ENCODE data around the gene RAX2.
"Not testable (repeated sequence)": the region's sequence is repeated elsewhere in the genome, so short reads cannot be mapped to it uniquely, and the experiment has no call there.

RAX2 gene

DNA sequence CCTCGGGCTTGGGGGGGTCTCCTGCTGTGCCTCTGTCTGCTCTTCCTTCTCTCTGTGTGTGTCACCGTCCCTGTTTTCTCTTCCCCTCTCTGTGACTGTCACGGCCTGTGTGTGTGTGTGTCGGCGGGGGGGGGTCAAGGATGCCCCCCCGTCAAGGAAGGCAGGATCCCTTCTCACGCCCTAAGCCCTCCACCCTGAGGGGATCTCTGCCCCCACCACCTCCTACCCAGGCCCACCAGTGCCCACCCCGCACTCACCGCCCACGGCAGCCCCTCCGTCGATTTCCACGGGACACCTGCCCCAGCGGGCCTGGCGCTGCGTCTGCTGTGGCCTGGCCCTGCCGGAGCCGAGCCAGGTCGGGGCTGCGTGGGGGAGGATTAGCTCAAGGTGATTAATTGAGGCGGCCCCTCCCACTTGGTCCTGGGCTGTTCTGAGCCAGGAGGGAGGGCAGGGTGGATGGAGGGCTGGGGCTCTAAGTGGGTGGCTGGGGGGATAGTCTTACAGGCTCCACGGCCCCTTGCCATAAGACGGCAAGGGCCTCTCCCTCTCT, at the start of gene RAX2:
RAX2 (minus strand) TSS at position 323 of the 550 bp plus-strand sequence. CDS start 486 bp downstream, outside the sequence.
- peaks cover 18% of the 10 kb centered on the region for H3K36me3 Mint-ChIP-seq (ENCODE audit: low read depth)
- no peak within 1 kb of the TSS for H3K27ac Mint-ChIP-seq
- H3K4me3 Mint-ChIP-seq: no peak within 1 kb of the TSS
- no peaks in the 10 kb centered on the region for H3K27me3 Mint-ChIP-seq
- H3K9me3 Mint-ChIP-seq: no peaks in the 10 kb centered on the region
- no peaks in the 10 kb centered on the region for H3K4me1 Mint-ChIP-seq (ENCODE audit: low read depth)
- no peak for DNase-seq

- H3K27ac Mint-ChIP-seq: no peak overlapping the region
- H3K4me3 Mint-ChIP-seq: no peak overlapping the region
- H3K27me3 Mint-ChIP-seq: no peaks in the 10 kb centered on the region
- no peaks in the 10 kb centered on the region for H3K9me3 Mint-ChIP-seq
- H3K36me3 Mint-ChIP-seq (ENCODE audit: low read depth): no peaks in the 10 kb centered on the region
- H3K4me1 Mint-ChIP-seq (ENCODE audit: low read depth): peaks cover 31% of the 10 kb centered on the region
- no peak for DNase-seq
Observed at GRCh38 chr19:3821156-3821555, 49.1 kb upstream of the RAX2 start.

DNA sequence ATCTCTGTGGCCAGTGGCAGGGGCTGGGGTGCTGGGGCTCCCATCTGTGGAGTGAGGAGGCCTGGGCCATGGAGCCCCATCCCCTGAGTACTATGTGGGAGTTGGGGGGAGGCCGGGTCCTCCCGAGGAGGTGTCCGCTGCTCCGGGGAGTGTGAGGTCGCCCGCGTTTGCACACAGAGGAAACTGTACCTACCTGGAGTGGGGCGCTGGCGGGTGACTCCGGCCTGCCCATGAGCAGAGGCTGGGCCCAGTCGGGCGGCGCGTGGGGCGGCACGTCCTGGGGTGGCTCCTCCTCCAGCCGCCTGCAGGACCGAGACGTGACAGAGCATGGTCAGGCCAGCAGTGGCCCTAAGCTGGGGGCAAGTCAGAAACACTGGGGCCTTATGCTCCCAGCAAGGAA, 48.0 kb upstream of the RAX2 start:
- H3K9me3 Mint-ChIP-seq: no peaks in the 10 kb centered on the region

GRCh38 chr19:3818918-3819317, 46.9 kb upstream of the RAX2 start:
- H3K36me3 Mint-ChIP-seq (ENCODE audit: low read depth): no peaks in the 10 kb centered on the region
- peaks cover 41% of the 10 kb centered on the region for H3K4me1 Mint-ChIP-seq (ENCODE audit: low read depth)
- DNase-seq: no peak
- no peaks in the 10 kb centered on the region for H3K9me3 Mint-ChIP-seq
- peak overlapping the region; percentile 8 for H3K4me3 Mint-ChIP-seq
- no peak overlapping the region for H3K27ac Mint-ChIP-seq
- H3K27me3 Mint-ChIP-seq: no peaks in the 10 kb centered on the region

More for the DNA sequence above, 48.0 kb upstream of the RAX2 start:
- Mint-ChIP-seq H3K36me3 (ENCODE audit: low read depth) (no peaks in the 10 kb centered on the region), H3K4me1 (ENCODE audit: low read depth) (peaks cover 31% of the 10 kb centered on the region), H3K27ac (no peak overlapping the region), H3K4me3 (no peak overlapping the region), H3K27me3 (no peaks in the 10 kb centered on the region)
- no peak for DNase-seq

GRCh38 chr19:3818466-3818865, 46.4 kb upstream of the RAX2 start:
- H3K4me1 Mint-ChIP-seq (ENCODE audit: low read depth): peaks cover 46% of the 10 kb centered on the region
- no peaks in the 10 kb centered on the region for H3K9me3 Mint-ChIP-seq
- DNase-seq: no peak
- peak overlapping the region; percentile 8 for H3K4me3 Mint-ChIP-seq
- no peaks in the 10 kb centered on the region for H3K27me3 Mint-ChIP-seq
- H3K27ac Mint-ChIP-seq: peak overlapping the region; percentile 80
- no peaks in the 10 kb centered on the region for H3K36me3 Mint-ChIP-seq (ENCODE audit: low read depth)

DNA sequence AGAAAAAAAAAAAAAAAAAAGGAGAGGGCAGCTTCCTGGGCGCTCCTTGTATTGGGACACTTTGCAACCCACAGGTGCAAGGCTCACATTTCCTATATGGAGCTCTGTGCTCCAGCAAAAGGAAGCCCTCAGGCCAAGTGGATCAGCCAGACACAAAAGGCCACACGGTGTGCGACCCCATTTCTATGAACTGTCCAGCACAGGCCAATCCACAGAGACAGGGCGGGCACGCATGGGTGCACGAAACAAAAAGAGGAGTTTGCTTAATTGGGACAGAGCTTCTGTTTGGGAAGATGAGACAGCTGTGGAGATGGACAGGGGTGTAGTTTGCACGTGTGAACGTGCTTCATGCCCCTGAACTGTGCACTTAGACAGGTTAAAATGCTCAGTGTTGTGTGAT, 45.7 kb upstream of the RAX2 start:
- H3K9me3 Mint-ChIP-seq: no peaks in the 10 kb centered on the region
- H3K36me3 Mint-ChIP-seq (ENCODE audit: low read depth): no peaks in the 10 kb centered on the region
- H3K4me3 Mint-ChIP-seq: no peak overlapping the region
- peak overlapping the region; percentile 80 for H3K27ac Mint-ChIP-seq
- H3K4me1 Mint-ChIP-seq (ENCODE audit: low read depth): peaks cover 53% of the 10 kb centered on the region
- no peak for DNase-seq
- H3K27me3 Mint-ChIP-seq: no peaks in the 10 kb centered on the region

DNA sequence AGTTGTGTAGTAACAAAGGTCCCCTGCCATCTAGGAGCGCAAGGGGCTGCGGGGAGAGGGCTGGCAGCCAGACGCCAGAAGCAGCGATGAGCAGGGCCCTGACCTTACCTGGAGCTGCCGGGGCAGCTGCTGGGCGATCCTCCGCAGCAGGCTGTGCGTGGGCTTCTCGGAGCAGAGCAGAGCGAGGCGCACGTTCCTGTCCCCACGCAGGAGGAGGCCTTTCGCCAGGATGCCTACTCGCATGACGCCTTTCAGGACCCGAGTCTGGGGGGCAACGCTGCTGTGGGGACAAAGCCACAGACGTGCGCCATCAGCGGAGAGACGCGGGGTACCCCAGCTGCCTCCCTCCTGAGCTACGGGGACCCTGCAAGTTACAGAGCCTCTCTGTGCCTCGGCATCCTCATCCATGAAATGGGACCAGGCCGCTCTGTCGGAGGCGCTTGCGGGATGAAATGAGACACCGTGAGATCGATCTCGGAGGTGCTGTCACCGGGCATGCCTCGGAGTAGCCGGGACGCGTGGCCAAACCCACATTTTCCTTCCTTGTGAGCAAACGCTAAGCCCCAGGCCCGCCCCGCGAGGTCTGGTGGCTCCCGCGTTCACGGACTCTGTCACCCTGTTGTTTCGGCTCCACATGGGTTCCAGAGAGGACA, 44.7 kb upstream of the RAX2 start:
- Mint-ChIP-seq H3K27ac (no peak overlapping the region), H3K4me3 (no peak overlapping the region), H3K27me3 (no peaks in the 10 kb centered on the region), H3K9me3 (no peaks in the 10 kb centered on the region), H3K36me3 (ENCODE audit: low read depth) (no peaks in the 10 kb centered on the region), H3K4me1 (ENCODE audit: low read depth) (peaks cover 55% of the 10 kb centered on the region)
- DNase-seq: no peak

- H3K4me1 Mint-ChIP-seq (ENCODE audit: low read depth): peaks cover 55% of the 10 kb centered on the region
- not testable (repeated sequence) for H3K9me3 Mint-ChIP-seq; DNase-seq; H3K36me3 Mint-ChIP-seq (ENCODE audit: low read depth); H3K27me3 Mint-ChIP-seq; H3K27ac Mint-ChIP-seq; H3K4me3 Mint-ChIP-seq
Observed at GRCh38 chr19:3816148-3816547, 44.1 kb upstream of the RAX2 start.

DNA sequence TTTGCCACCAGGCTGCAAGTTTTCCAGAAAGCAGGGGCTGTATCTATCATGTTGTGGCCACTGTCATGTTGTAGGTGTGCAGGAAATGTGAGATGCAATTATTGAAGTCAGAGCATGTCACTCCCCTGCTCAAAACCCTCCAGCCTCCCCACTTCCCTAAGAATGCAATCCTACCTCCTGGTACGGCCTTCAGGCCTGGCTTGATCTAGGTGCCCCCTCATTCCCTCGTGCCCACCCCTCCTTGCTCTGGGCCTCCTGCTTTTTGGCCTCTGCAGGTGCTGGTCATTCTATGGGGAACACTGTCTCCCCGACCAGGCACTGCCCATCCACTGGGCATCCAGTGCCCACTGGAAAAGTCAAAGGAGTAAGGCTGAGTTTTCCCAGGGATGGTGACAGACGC, 42.6 kb upstream of the RAX2 start:
- Mint-ChIP-seq H3K36me3 (ENCODE audit: low read depth) (no peaks in the 10 kb centered on the region), H3K4me1 (ENCODE audit: low read depth) (peaks cover 66% of the 10 kb centered on the region), H3K9me3 (no peaks in the 10 kb centered on the region), H3K4me3 (no peak overlapping the region), H3K27me3 (no peaks in the 10 kb centered on the region), H3K27ac (peak overlapping the region; percentile 95)
- no peak for DNase-seq

DNA sequence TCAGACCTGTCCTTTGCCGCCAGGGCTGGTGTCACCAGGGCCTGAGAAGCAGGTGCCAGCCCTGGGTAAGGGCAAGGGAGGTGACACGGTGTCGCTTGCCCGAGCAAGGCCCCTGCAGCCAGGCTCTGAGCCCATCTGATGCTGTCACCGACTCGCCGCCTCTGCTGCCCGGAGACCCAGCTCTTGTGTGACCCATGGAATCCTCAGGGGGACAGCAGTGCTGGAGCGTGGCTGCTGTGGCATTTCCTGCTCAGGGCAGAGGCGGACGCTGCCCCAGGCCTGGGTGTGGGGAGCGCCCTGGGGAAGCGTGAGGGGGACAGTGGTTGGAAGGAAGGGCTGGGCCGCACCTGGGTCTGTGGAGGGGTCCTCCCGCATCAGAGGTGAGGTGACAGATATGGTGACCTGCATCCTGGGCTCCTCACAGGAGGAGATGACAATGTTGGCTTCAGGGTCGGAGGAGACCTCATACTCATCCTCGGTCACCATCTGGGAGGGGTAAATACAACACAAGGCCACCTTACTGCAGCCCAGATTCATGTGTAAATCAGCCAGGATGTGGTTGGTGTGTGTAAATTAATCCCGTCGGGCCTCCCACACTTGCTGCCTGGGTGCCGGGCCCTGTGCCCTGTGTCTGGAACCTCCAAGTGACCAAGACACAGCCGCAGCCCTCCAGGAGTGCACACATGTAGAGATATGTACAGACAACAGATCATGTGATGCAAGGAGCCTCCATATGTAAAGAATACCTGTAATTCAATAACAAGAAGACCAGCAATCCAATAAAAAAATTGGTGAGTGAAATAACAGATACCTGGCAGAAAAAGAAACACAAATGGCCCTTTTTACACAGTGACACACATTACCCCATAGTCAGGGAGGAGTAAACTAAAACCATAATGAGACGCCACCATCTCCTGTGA, 41.7 kb upstream of the RAX2 start:
- no peak for DNase-seq
- H3K27ac Mint-ChIP-seq: peak overlapping the region; percentile 95
- peaks cover 61% of the 10 kb centered on the region for H3K4me1 Mint-ChIP-seq (ENCODE audit: low read depth)
- H3K36me3 Mint-ChIP-seq (ENCODE audit: low read depth): no peaks in the 10 kb centered on the region
- H3K4me3 Mint-ChIP-seq: no peak overlapping the region
- no peaks in the 10 kb centered on the region for H3K9me3 Mint-ChIP-seq
- H3K27me3 Mint-ChIP-seq: no peaks in the 10 kb centered on the region

DNA sequence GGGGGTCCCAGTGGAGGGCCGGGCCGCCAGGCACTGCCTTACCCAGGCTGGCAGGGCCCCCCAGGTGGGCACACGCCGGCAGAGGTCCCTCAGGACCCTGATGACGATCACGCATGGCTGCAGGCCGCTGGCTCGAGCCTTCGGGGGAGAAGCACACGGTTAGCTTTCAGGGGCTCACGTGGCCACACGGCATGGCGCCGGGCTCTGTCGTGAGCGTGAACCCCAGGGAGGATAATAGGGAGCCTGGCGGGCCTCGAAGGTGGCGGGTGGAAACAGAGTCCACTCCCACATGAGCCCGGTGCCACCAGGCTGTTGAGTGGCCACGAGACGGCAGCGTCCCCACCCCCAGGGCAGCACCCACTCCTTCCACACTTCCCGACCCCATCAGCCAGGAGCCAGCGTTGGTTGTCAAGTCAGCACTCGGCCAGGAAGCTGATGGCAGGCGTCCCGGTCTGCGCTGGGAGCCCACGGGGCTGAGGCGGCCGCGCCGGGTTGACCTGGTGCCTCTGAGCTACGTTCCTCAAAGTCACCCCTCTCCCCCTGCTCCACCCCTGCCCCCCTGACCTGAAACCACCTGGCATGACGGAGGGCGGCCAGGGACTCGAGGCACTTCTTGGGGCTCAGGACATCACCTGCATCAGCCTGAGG, 38.8 kb upstream of the RAX2 start:
- Mint-ChIP-seq H3K4me1 (ENCODE audit: low read depth) (peaks cover 65% of the 10 kb centered on the region), H3K36me3 (ENCODE audit: low read depth) (no peaks in the 10 kb centered on the region), H3K27me3 (no peaks in the 10 kb centered on the region), H3K27ac (peak overlapping the region; percentile 81), H3K9me3 (peaks cover 2% of the 10 kb centered on the region), H3K4me3 (no peak overlapping the region)
- DNase-seq: no peak

DNA sequence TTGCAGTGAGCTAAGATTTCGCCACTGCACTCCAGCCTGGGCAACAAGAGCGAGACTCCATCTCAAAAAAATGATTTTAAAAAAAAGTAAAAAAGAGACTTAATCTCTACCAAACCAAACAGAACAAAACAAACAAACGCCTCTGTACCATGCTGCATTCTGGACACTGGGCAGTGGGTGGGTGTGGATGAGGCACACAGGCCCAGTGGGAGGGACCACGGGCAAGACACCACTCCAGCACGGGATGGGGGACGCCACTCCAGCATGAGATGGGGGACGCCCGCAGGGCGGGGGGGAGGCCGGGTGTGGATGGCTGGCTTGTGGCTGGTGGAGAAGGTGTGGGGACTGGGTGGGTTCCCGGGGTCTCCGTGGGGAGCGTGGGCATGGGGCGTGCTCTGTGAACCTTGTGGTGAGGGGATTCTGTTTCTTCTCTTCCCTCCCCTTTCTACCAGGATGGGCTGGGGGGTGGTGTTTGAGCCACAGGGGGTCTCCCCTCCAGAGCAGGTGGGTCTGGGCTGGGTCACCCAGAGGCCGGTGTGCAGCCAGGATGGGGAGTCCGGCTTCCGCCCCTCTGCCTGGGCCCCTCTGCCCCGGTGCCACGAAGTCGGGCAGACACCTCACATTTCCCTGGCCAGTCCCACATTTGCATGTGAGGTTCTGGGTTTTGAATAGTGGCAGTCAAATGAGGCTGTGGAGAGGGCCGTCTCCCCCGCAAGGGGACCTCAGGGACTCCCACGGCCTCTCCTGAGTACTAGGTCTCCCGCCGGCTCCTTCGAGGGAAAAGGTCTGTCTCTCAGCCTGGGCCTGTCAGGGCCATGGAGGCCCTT, 38.1 kb upstream of the RAX2 start:
- H3K27me3 Mint-ChIP-seq: no peaks in the 10 kb centered on the region
- H3K36me3 Mint-ChIP-seq (ENCODE audit: low read depth): no peaks in the 10 kb centered on the region
- H3K9me3 Mint-ChIP-seq: peaks cover 2% of the 10 kb centered on the region
- H3K27ac Mint-ChIP-seq: no peak overlapping the region
- H3K4me3 Mint-ChIP-seq: no peak overlapping the region
- no peak for DNase-seq
- H3K4me1 Mint-ChIP-seq (ENCODE audit: low read depth): peaks cover 67% of the 10 kb centered on the region

DNA sequence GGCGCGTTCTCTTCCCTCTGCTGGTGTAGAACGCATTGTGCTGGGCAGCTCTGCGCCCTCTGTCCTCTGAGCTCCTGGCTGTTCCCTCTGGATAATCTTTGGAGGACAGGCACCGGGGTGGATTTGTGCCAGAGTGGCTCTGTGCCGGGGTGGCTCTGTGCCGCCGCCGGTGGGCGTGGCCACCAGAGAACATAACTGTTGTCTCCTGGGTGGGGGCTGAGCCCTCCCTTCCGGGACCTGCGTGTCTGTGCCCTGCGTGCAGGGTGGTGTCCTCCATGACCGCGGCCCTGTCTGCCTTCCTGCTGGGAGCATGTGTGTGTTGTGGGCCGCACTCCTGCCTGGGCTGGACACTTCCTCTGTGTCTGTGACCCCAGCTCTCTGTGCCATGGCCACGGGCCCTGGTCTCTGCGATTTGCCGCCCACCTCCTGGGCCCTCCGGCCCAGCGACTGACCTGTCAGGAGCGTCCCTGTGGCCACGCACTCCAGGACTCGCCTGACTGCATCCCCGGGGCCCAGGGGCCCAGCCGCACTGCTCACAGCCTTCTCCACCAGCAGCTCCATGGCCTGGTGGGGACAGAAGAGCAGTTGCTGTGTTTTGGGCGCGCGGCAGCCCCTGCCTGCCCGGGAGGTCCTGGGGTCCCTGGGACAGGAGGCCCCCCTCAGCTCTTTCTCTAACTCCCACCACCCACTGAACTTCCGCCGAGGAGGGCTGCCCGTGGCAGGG, 36.6 kb upstream of the RAX2 start:
- H3K4me3 Mint-ChIP-seq: no peak overlapping the region
- H3K9me3 Mint-ChIP-seq: peaks cover 2% of the 10 kb centered on the region
- H3K36me3 Mint-ChIP-seq (ENCODE audit: low read depth): no peaks in the 10 kb centered on the region
- no peak for DNase-seq
- H3K27ac Mint-ChIP-seq: no peak overlapping the region
- H3K4me1 Mint-ChIP-seq (ENCODE audit: low read depth): peaks cover 55% of the 10 kb centered on the region
- no peaks in the 10 kb centered on the region for H3K27me3 Mint-ChIP-seq

Measured in activated T-cell treated with anti-CD3 and anti-CD28 coated beads, Interleukin-2, amount 50 U/mL, for 24 hours (primary cell).